Gastrocnemius medialis (tissue), 4 donors: Measurements from ENCODE around the gene MTG1.

Experiments
- CTCF ChIP-seq, 5 experiments: fragments of 450-650 bp in 3 of 5; fragments of 200-600 bp in 2 of 5; sonication (generic) in 2 of 5; IDR thresholded peaks in 4 of 5; conservative IDR thresholded peaks in 1 of 5; 1 replicate in 4 of 5; 2 replicates in 1 of 5; pipeline ENCODE4 v1.5.1; 2016 to 2019; ENCODE audit warnings: antibody characterized with exemption in 5 of 5, mild to moderate bottlenecking in 3 of 5, moderate library complexity in 3 of 5
- POLR2A ChIP-seq, 2 donors: fragments of 450-650 bp; IDR thresholded peaks; one replicate each; pipeline ENCODE4 v1.6.1; 2017; ENCODE audit warnings: antibody characterized with exemption in 2 of 2, mild to moderate bottlenecking in 2 of 2, moderate library complexity in 2 of 2

- TF ChIP-seq POLR2A (IDR thresholded peaks at IDR 0.05) (no peak), CTCF (IDR thresholded peaks at IDR 0.05 in 4 of 5, conservative IDR thresholded peaks at IDR 0.05 in 1 of 5) (no peak)
Observed at GRCh38 chr10:133355991-133356390, 38.0 kb upstream of the MTG1 start.
